Diencephalon (tissue), 1 donor: ENCODE data around the gene POU6F1. TPM values are rescaled to one million over a fixed set of nuclear protein-coding genes. Genes with fewer than 3 reads are reported as not detected.

ENCODE experiments used
- small RNA-seq: library from RNA; depleted of rRNA; stranded (forward); fragments of <200 nt; gene quantifications from one replicate; pipeline ENCODE3, GENCODE V24; 2014
- total RNA-seq: library from RNA; depleted of rRNA; stranded (reverse); fragments of >200 nt; gene quantifications from one replicate; pipeline ENCODE4 v1.2.3, GENCODE V29; 2014

Gene POU6F1, protein sequence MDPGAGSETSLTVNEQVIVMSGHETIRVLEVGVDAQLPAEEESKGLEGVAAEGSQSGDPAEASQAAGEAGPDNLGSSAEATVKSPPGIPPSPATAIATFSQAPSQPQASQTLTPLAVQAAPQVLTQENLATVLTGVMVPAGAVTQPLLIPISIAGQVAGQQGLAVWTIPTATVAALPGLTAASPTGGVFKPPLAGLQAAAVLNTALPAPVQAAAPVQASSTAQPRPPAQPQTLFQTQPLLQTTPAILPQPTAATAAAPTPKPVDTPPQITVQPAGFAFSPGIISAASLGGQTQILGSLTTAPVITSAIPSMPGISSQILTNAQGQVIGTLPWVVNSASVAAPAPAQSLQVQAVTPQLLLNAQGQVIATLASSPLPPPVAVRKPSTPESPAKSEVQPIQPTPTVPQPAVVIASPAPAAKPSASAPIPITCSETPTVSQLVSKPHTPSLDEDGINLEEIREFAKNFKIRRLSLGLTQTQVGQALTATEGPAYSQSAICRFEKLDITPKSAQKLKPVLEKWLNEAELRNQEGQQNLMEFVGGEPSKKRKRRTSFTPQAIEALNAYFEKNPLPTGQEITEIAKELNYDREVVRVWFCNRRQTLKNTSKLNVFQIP
- 12.0 TPM for total RNA-seq

DNA sequence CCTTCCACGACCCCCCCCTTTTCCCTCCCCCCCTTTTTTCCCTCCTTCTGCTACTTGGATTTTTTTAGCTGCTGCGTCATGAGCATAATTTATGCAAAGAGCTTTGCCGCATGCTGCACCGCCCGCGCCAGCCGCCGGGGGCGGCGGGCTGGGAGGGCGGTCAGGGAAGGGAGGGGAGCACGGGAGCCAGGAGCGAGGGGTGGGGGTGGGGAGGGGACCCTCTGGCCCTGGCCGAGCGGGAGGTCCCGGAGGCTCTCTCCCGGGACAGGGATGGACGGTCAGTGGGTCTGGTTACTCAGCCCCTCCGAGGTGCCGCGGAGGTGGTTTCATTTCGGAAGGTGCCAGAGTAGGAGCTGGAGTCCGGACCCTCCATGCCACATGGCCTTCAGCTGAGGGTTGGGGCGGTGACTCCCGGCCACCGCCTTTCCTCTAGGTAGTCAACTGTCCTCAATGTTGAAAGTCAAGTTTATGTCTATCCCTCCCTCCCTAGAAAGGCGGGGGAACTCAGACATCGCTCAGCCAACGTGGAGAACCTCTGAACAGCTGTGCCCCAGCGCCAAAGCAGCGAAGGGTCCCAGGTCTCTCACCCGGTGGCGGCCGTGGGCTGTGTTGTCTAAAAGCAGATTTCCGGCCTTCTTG lies at the start of gene POU6F1:
TSS of gene POU6F1 (minus strand) at position 95 of the 639 bp plus-strand sequence. CDS start 11,226 bp downstream, outside the sequence.

DNA sequence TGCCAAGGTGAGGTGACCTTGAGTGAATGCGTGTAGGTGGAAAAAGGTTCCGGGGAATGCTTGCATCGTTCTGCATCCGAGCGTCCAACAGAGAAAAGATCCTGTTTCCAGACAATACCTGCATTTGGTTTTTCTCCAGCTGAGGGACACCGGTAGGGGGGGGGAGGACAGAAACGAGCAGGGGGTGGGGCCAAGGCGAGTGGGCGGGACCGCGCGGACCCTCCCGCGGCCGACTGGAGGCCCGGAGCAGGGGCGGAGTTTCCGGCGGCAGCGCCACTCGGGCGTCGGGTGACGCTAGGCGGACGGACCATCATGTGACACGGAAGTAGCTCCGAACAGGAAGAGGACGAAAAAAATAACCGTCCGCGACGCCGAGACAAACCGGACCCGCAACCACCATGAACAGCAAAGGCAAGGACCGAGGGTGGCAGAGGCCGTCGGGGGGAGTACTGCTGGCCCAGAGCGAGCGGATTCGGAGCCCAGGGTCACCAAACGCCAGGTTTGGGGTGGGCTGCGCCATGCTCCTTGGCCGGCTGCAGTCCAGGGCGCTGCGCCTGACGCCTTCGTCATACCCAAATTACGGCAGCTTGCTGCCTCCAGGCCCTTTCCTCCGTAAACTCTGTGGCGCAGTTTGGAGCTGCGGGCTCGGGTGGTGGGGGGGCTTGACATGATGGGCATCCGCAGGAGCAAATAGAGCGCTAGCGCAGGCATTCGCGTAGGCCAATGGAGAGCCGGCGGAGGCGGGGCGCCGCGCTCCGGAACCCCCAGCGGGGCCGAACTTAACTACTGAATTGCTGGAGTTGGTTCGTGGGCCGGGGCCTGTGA lies 20.9 kb upstream of the POU6F1 start, which contains the start of gene DAZAP2:
TSS of gene DAZAP2 (plus strand) at position 317 of the 825 bp plus-strand sequence. CDS start at position 399, 82 bp downstream.

DNA sequence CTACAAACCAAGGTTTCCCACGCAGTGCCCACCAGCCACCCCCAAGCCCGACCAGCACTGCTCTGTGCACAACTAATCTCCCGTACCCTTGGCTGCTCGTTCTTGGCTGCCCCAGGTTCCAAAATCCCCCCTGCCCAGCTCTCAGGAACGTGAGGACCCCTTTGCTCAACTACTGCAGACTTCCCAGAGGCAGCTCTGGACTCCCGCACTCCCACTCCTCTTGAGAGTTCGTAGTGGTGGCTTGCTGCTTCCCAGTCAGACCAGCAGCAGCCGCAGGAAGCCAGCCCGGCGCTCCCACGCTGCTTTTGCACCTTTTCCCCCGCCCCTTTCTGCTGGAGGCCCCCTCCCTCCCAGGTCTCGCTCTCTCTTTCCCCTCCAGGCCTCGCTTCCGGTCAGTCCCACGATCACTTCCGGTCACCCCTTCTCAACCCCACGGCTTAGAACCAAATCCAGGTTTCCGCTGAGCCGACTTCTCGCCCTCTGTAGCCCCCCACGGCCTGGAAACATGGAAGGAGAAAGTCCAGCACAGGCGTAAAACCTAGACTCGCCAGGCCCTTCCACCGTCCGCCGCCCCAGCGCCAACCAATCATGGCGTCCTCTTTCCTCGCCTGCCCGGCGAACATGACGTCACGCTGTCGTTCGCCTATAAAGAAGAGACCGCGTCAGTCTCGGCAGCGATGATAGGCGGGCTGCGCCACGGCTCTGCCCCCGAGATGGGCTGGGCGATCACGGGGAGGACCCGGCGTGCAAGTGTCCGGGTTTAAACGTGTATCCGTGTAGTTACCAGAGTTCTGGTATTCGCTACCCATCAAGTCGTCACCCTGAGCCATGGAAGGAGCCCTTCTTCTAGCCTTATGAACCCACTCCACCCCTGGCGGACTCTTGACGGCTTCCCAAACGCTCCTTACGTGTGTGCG lies 45.1 kb downstream of the POU6F1 start, which contains the start of gene TFCP2:
TSS of gene TFCP2 (minus strand) at position 621 of the 917 bp plus-strand sequence. CDS start 713 bp downstream, outside the sequence.

Small RNA genes lying within 50 kb of the gene (small RNA-seq; reads per million reads assigned to genes)
- gene RF00019 (not detected), gene RNU6-199P (not detected)

Other genes with a start within 250 kb of the POU6F1 start
- gene SLC11A2, start 191.7 kb downstream of the POU6F1 start, total RNA-seq: 85.1 TPM
- gene LETMD1, start 169.7 kb downstream of the POU6F1 start, total RNA-seq: 59.7 TPM
- gene CSRNP2, start 134.5 kb downstream of the POU6F1 start, total RNA-seq: 75.7 TPM
- 22.8 TPM for gene TFCP2, start 44.9 kb downstream of the POU6F1 start, total RNA-seq
- gene DAZAP2, start 20.8 kb upstream of the POU6F1 start, total RNA-seq: 63.0 TPM
- 1.4 TPM for gene SMAGP, start 52.4 kb upstream of the POU6F1 start, total RNA-seq
- 2.3 TPM for gene BIN2, start 106.1 kb upstream of the POU6F1 start, total RNA-seq
- not detected for gene CELA1, start 128.6 kb upstream of the POU6F1 start, total RNA-seq
- 0.23 TPM for gene GALNT6, start 173.3 kb upstream of the POU6F1 start, total RNA-seq
- gene SLC4A8, start 206.8 kb upstream of the POU6F1 start, total RNA-seq: 42.7 TPM